Neural cell (in vitro differentiated cells): ENCODE measurements around the gene MMP24.

ENCODE experiments used
- EP300 ChIP-seq: fragments of 450-650 bp; conservative IDR thresholded peaks from 2 replicates; pipeline ENCODE4 v1.6.1; 2014; ENCODE audit warnings: antibody characterized with exemption, mild to moderate bottlenecking, moderate library complexity; ENCODE audit not compliant: poor library complexity, severe bottlenecking
- EZH2 ChIP-seq: fragments of 200-600, 300-800 bp; shearing (Covaris generic), sonication (generic); IDR thresholded peaks from 2 replicates; pipeline ENCODE4 v1.6.1; 2014; ENCODE audit warnings: antibody characterized with exemption, low read length, borderline replicate concordance, mild to moderate bottlenecking; ENCODE audit not compliant: insufficient read depth, poor library complexity, severe bottlenecking
- POLR2AphosphoS5 ChIP-seq: IDR thresholded peaks from 2 replicates; pipeline ENCODE4 v1.6.1; 2012
- RAD21 ChIP-seq: fragments of 450-650 bp; conservative IDR thresholded peaks from 2 replicates; pipeline ENCODE4 v1.6.1; 2014; ENCODE audit warnings: antibody characterized with exemption, mild to moderate bottlenecking, moderate library complexity
- TAF1 ChIP-seq: IDR thresholded peaks from 2 replicates; pipeline ENCODE4 v1.6.1; 2012; ENCODE audit warnings: low read depth
- TF ChIP-seq, protein P1 (sequence below): fragments of 450-650 bp; IDR thresholded peaks from 2 replicates; pipeline ENCODE4 v1.5.1; 2014; ENCODE audit warnings: antibody characterized with exemption, mild to moderate bottlenecking, moderate library complexity; ENCODE audit not compliant: poor library complexity, severe bottlenecking
- TF ChIP-seq, protein P2 (sequence below): IDR thresholded peaks from 2 replicates; pipeline ENCODE4 v1.6.1; 2012; ENCODE audit warnings: borderline replicate concordance

GRCh38 chr20:35235881-35236280 lies 9.4 kb downstream of the MMP24 start:
- TF ChIP-seq POLR2AphosphoS5, result no peak
- TF ChIP-seq, protein P1, sequence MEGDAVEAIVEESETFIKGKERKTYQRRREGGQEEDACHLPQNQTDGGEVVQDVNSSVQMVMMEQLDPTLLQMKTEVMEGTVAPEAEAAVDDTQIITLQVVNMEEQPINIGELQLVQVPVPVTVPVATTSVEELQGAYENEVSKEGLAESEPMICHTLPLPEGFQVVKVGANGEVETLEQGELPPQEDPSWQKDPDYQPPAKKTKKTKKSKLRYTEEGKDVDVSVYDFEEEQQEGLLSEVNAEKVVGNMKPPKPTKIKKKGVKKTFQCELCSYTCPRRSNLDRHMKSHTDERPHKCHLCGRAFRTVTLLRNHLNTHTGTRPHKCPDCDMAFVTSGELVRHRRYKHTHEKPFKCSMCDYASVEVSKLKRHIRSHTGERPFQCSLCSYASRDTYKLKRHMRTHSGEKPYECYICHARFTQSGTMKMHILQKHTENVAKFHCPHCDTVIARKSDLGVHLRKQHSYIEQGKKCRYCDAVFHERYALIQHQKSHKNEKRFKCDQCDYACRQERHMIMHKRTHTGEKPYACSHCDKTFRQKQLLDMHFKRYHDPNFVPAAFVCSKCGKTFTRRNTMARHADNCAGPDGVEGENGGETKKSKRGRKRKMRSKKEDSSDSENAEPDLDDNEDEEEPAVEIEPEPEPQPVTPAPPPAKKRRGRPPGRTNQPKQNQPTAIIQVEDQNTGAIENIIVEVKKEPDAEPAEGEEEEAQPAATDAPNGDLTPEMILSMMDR, result no peak
- no peak for TF ChIP-seq TAF1
- no peak for TF ChIP-seq RAD21
- no peak for TF ChIP-seq EP300
- TF ChIP-seq, protein P2, sequence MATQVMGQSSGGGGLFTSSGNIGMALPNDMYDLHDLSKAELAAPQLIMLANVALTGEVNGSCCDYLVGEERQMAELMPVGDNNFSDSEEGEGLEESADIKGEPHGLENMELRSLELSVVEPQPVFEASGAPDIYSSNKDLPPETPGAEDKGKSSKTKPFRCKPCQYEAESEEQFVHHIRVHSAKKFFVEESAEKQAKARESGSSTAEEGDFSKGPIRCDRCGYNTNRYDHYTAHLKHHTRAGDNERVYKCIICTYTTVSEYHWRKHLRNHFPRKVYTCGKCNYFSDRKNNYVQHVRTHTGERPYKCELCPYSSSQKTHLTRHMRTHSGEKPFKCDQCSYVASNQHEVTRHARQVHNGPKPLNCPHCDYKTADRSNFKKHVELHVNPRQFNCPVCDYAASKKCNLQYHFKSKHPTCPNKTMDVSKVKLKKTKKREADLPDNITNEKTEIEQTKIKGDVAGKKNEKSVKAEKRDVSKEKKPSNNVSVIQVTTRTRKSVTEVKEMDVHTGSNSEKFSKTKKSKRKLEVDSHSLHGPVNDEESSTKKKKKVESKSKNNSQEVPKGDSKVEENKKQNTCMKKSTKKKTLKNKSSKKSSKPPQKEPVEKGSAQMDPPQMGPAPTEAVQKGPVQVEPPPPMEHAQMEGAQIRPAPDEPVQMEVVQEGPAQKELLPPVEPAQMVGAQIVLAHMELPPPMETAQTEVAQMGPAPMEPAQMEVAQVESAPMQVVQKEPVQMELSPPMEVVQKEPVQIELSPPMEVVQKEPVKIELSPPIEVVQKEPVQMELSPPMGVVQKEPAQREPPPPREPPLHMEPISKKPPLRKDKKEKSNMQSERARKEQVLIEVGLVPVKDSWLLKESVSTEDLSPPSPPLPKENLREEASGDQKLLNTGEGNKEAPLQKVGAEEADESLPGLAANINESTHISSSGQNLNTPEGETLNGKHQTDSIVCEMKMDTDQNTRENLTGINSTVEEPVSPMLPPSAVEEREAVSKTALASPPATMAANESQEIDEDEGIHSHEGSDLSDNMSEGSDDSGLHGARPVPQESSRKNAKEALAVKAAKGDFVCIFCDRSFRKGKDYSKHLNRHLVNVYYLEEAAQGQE, result no peak
- no peak for TF ChIP-seq EZH2
